ENCODE data around the gene RACK1.
A peak's percentile ranks its signal among the peaks of the same experiment; 100 is the strongest.
"Not testable (repeated sequence)": the region's sequence is repeated elsewhere in the genome, so short reads cannot be mapped to it uniquely, and the experiment has no call there.

The RACK1 gene

DNA sequence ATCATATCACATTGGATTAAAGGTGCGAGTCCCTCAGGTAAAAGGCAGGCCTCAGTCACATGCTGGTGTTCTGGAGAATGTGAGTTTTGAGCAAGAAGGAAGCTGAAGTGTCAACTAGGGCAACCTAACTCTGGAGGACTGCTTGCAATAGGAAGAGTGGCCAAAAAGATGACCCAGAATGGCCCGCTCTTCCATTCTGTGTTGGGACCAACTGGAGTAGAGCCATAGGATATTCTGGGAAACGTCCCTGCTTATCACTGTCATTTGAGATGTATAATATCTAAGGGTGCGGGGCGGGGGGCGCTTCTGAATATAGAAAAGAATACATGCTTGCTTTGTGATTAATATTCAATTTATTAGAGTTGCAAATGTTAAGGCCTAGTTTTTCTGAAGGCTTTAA is 31.6 kb downstream of the RACK1 start:
- DNase-seq: no peak

DNA sequence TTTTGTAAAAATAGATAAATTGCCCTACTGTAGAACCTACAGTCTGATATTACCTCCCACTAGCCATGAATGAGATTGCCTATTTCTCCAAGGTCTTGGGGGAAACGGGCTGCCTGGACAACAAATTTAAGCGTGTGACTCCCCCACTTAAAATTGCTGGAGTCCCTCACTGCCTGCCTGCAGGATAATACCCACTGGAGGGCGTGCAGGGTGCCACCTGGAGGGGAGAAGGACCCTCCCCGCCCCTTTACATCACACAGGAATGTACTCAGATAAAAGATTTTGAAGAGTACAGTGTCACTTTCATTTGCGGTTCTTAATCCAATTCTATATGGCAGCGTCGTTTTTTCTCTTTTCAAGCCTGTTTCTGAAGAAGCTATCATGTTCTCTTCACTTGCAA is 32.5 kb downstream of the RACK1 start:
- DNase-seq: no peak

DNA sequence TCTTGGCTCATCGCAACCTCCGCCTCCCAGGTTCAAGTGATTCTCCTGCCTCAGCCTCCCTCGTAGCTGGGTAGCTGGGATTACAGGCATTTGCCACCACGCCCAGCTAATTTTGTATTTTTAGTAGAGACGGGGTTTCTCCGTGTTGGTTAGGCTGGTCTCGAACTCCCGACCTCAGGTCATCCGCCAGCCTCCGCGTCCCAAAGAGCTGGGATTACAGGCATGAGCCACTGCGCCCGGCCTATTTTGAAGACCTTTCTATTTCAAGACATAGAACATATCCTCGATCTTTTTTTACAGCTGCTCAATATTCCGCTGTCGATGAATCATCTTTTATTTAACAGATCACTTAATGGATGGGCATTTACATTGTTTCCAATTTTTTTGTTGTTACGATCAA is 33.0 kb downstream of the RACK1 start:
- not testable (repeated sequence) for DNase-seq

DNA sequence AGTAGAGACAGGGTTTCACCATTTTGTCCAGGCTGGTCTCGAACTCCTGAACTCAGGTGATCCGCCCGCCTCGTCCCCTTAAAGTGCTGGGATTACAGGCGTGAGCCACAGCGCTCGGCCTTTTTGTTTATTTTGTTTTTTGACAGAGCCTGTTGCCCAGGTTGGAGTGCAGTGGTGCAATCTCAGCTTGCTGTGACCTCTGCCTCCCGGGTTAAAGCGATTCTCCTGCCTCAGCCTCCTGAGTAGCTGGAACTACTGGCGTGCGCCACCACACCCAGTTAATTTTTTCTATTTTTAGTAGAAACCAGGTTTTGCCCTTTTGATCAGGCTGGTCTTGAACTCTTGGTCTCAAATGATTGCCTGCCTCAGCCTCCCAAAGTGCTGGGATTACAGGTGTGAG is 33.6 kb downstream of the RACK1 start:
- DNase-seq: not testable (repeated sequence)

DNA sequence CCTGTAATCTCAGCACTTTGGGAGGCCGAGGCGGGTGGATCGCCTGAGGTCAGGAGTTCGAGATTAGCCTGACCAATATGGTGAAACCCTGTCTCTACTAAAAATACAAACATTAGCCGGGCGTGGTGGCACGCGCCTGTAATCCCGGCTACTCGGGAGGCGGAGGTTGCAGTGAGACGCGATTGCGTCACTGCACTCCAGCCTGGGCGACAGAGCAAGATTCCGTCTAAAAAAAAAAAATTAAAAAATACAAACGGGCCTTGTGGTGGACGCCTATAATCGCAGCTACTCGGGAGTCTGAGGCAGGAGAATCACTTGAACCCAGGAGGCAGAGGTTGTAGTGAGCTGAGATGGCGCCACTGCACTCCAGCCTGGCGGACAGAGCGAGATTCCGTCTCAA is 34.7 kb downstream of the RACK1 start:
- DNase-seq: not testable (repeated sequence)

DNA sequence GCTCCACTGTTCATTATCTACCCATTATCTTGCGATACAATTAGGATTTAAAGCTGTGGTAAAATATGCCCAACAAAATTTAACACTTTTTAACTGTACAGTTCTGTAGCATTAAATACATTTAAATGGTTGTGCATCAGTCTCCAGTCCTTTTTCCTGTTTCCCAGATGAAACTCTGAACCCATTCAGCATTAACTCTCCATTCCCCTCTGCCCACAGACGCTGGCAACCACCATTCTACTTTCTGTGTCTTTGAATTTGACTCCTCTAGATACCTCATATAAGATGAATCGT is 35.8 kb downstream of the RACK1 start:
- DNase-seq: no peak

DNA sequence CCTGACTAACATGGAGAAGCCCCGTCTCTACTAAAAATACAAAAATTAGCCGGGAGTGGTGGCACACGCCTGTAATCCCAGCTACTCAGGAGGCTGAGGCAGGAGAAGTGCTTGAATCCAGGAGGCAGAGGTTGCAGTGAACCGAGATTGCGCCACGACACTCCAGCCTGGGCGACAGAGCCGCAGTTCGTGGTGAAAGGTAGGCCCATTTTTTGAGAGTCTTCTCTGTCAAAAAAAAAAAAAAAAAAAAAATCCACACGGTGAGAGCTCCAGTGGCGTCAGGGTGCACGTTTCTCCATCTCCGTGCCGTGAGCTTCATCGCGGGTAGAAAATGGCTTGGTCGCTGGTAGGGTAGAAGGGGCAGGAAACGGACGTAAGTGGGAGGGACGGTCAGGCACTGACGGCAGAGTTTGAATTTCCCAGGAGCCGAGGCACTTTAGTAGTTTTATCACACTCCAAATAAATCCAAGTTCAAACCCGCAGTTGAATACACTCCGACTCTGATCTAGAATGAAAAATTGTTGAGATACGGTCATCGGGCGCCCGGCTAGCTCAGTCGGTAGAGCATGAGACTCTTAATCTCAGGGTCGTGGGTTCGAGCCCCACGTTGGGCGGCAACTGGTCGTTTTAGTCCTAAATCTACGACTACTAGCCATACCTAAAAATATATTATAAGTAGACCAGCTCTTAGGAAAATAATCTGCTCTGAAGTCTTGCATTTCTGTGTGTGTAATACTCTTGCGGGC is 36.3 kb downstream of the RACK1 start:
- peak; percentile 66 for DNase-seq

DNA sequence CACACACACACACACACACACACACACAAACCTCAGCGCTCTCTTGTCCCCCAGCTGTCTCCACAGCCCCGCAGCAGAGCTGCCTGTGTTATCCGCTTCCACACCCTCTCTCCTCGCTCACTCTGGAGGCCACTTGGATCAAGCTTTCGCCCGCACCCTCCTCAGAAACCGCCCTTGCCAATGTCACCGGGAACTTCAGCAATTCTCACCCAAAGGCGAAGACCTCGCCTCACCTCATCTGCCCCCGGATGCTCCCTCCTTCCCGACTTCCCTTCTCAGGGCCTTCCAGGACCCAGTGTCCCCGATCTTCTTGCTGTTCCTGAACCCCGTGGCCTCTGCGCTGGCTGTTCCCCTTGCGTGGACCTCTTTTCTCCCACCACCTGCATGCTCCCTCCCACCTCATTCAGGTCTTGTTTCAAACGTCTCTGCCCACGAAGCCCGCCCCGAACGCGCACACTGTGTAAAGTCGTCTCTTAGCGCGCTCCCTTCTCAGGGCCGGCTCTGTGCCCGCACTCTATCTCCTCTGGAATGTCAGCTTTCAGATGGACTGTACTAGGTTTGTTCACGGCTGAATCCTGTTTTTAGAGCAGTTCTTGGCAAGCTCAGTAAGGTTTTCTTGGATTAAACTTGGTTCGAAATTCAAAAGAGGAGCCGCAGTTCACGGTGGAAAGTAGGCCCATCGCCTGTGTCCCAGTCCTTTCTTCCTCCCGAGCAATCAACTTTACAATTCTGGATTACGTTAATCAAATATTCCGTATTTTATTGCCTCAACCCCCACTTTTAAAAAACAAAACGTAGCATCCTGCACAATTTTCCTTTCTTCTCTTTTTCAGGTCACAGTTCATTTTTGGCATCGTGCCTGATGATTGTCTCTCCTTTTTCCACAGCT is 37.7 kb downstream of the RACK1 start:
- DNase-seq: peak; percentile 34

DNA sequence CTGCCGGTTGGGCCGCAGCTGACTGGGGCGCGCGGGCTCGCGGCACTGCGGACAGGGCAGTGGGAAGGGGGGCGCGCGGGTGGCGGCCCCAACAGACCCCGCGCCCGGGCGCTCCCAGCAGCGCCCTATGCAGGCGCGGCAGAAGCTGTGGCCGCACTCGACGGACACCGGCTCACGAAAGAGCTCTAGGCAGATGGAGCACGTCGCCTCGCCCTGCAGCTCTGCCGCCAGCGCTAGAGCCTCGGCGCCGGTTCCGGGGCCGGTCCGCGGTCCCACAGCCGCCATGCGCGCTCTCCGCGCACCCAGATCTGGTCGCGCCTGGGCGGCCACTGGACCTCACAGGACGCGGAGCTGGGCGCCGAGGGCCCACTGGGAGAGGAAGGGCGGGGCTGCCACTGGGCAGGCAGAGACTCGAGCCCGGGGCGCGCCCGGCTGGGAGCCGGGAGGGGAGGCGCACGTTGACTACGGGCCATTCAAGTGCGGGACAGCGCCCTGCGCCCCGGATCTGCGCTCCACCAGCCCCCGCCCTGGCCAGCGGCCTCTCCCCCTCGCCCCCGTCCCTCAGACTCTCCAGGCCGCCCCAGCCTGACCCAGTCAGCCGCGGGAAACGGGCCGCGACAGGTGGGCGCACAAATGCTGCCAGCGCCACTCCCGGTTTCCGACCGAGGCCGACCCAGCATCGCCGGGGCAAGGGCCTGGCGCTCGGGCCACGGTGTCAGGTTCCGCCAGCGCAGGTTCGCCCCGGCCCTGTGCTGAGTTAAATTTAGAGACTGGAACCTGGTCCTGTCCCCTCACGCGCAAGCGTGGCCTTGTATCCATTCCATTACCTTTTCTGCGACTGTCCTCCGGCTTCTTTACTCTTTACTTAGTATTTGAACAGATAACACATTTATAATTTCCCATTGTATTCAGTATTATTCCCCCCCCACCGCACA is 38.6 kb downstream of the RACK1 start, which contains the start of gene TRIM7:
Gene TRIM7 (minus strand): TSS at position 371 of the 935 bp plus-strand sequence. CDS start 86 bp downstream, at position 285.
- no peak for DNase-seq

DNA sequence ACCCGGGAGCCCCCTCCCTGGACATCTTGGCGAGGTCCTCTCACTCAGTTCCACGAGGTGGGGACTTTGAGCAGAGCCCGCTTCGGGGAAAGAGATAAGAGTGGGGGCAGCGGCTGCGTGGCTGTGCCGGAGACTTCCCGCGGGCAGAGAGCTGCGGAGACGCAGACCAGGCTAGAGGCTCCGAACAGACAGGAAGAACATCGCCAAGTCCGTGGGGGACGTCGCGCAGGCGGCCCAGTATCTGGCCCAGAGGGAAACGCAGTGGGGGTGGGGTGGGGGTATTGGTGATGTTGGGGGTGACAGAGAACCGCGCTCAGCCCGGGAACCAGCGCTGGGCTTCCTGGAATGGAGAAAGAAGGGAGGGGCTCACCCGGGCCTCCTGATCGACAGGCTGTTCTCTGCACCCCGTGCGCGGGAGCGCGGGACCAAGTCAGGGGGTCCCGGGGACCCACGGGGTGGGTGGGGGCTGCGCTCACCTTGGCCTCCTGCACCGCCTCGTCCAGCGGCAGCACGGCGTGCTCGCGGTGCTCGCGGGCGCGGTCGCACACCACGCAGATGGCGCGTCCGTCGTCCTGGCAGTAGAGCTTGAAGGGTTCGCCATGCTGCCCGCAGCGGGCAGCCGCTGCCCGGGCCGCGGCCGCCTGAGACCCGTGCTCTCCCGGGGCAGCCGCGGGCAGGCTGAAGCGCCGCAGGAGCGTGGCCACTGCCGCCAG is 39.4 kb downstream of the RACK1 start:
- no peak for DNase-seq

DNA sequence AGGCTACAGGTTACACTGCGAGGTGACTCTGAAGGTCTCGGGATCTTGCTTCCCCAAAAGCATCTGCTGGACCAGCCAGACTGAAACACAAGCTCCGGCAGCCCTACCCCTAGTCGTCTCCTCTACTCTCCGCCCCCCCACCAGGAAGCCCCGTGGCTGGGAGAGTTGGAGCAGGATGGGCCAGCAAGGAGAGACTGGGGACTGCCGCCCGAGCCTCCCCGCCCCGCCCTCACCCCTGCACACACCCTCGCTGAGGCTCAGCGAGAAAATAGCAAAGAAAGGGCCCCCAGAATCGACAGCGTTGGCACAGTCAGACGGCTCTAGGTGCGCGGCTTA is 40.0 kb downstream of the RACK1 start:
- no peak for DNase-seq

DNA sequence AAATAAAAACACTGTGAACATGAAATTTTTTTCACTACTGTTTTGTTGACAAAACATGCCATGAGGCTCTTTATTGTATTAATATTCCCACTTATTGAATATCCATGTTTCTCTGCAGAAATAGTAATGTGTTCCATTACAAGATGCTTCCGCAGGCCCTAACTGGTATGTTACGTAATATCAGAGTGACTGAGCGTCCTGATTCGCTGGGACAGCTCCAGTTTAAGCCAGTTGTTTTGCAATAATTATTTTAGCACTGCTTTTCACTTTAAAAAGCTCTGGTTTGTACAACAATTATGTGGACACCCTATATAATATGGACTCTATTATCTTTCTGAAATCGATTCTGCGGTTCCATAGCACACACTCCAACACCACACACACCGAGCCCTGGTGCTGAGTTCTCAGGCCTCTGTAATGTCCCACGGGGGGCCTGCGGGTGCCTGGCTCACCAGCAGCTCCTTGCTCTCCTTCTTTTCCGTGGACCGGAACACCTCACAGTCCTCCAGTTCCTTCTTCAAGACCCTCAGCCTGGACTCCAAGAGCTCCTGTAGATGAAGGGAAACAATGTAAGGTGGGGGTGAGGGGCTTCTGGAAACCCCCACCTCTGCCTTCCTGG is 40.5 kb downstream of the RACK1 start:
- DNase-seq: no peak

DNA sequence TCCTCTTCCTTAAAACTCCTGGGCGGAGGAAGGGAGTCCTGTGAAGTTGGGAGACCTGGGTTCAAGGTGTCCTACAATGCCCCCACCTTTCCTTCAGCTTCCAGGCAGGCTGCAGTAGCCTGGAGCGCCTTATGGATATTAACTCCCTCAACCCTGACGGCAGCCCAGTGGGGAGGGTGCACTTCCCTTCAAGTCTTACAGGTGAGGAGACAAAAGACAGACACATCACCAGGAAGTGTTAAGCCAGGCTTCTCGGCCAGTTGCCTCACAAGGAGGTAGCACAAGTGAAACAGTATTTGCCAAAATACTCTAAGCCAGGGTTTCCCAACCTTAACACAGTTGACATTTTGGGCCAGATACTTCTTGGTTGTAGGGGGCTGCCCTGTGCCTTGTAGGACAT is 42.9 kb downstream of the RACK1 start:
- no peak for DNase-seq

DNA sequence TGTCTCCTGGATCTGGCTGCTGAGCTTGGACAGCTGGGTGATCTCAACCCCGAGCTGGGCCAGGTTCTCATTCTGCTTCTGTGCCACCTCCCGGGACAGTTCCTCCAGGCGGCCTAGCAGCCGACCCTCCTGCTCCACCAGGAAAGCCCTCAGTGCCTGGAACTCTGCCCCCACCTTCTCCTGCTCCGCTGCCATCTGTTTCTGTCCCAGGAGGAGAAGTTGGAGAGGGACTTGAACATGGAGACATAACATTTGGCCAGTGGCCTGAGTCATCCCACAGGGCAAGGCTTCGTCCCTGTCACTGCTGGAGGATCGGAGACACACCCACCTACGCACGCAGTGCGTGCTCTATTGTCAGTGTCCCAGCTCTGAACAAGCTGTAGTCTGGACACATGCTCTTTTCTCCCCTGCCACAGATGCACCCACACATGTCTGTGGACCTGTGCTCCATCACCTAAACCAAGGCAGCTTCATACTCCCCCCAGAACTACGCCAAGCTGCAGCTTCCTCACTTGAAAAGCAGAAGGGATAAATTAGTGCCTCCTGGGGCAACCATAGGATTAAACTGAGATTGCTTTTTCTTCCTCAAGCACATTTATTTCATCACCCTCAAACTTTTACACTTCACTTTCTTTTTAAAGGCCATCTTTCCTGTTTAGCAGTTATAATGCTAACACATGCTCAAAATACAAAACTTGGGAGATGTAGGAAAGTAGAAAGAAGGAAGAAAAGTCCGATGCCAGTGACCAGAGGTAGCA is 43.6 kb downstream of the RACK1 start:
- DNase-seq: no peak

DNA sequence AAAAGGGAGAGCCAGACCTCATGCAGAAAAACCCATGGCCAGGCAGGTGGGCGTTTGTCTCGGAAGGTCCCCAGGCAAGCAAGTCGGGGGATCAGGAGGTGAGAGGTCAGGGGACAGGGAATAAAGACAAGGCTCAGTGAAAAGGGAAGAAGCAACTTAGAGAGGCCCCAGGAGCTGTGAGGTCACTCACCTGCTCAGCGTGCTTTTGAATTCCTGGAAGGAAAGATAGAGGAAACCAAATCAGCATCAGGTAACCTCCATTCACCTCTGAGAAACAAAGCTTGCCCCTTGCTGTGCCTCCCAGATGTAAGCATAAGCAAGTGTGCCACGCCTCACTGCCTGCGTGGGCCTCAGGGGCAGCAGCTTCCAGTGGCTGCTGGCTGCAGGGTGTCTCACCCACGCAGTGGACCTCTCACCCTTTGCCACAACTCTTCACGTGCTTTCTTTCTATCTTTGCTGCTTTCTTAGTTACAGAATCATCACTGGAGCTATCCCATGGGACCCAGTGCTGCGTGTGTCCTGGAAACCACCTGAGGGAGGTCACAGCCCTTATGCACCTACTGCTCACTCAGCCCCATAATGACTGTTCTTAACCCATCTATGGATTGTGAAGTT is 44.7 kb downstream of the RACK1 start:
- no peak for DNase-seq

DNA sequence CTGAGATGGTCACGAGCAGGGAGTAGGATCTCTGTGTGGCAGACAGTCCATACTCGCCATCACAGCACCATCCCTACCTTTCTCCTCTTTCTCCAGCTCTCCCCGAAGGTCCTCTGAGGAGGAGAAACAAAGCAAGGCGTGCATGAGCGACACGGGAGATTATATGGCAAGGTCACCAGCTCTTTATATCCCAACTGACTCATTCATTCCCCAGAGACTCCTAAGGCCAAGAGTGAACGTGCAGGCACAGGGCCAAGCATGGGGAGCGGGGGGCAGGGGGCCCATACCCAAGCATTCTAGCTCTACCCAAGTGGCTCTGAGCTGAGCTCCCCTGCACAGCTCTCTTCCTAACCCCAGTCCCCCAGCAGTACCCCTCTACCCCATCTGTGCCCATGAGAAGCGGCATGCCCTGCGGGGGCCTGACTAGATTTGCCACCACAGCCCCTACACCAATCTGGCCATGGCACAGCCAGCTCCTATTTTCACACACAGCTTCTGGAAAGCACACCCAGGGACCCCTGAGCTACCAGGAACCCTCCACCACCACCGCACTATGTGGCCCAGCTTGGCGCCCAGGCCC is 45.5 kb downstream of the RACK1 start:
- DNase-seq: no peak

DNA sequence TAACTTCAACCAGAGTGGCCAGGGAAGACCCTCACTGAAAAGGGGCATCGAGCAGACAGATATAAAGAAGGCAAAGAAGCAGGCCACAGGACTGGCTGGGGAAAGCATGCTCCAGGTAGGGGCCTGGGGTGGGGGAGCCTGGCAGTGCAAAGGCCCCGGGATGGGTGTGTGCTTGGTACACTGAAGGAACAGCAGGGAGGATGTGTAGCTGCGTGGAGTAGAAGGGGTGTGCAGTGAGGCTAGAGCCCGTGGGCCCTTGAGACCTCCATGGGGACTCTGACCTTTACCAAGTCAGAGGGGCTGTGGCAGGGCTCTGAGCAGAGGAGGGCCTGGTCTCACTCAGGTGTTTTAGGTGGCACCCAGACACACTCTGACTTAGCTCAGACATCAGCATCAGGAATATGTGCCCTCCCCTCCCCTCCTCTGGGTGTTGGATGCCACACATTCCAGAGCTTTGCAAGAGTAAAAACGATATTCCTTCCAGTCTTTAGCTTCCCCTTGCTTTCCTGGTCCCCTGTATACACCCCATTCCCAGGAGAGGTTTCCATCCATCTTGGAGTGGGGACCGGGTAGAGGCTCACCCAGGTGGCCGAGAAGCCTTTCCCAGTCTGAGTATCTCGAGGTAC is 46.3 kb downstream of the RACK1 start:
- no peak for DNase-seq

DNA sequence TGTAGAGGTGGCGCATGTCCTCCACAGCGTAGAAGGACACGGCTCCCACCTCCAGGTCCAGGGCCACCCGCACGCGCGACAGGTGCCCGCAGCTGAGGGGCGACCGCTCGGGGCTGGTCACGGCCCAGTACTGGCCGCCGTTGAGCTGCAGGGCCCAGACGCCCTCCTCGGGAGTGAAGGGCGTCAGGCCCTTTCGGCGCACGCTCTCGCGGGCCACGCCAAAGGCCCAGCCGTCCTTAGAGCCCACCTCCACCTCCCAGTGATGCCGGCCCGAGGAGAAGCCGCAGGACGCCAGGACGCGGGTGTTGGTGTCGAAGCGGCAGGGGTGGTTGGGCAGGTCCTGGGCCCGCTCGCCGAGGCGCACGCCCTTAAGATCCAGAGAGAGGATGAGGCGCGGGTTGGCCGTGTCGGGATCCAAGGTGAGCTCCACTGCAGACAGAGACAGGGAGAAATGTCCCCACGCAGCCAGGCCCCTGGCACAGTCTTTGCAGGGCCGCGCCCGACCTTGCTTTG is 48.4 kb downstream of the RACK1 start:
- no peak for DNase-seq

DNA sequence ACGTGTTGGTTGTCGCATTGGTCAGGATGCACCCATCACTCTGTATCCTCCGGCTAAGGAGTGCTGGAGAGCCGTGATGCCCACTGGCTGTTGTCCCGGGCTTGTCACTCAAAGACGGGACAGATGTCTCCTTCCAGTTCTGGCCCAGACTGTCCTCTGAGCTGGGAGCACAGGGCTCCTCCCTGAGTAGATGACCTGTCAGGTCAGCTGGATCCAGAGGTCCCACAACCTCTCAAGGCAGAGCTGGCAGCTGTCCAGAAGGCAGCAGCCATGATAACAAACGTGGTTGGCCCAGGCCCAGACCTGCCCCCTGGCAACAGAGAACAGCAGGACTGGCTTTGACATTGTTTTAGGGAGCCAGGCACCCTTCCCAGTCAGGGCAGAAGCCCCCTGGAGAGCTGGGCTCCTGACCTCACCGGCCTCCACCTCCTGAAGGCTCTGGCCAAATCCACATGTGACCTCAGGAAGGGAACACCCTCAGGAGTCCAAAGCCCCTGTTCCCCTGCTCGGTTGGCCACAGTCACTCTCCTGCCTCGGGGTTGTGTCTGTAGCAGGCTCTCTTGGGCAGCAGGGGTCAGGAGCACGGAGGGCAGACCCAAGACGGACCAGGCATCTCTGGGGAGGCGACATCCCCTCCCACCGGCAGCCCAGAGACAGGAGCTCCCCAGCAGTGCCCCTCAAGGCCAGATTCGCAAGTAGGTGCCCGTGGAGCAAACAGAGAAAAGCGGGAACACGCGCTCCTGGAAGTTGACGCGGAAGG is 49.0 kb downstream of the RACK1 start:
- no peak for DNase-seq
